Stimulated activated CD4-positive, alpha-beta T cell treated with anti-CD3 and anti-CD28 coated beads, Interleukin-15, amount 100 ng/mL, for 48 hours (primary cell): ENCODE results near the gene LIPM.

Experiments used
- DNase-seq, 2 donors: peaks; one replicate each; pipeline ENCODE4 v3.0.0-alpha.2; 2020; ENCODE audit warnings: low read depth in 2 of 2

Gene LIPM

DNA sequence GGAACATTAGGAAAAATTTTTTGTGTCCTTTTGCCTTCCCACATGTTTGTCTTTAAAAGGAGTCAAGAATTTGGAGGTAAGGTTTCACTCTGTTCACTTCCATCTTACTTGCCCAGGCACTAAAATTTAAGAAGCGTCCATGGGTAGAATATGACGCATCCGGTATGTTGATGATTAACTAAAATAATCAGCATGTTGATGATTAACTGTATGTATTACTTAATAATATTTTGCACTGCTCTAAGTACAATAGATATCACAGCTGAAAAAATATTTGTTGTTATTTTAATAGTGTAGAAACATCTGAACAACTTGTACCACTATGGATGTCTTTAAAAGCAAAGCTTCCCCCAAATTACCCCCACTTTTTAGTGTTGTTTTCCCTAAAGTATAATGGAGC lies 37.6 kb downstream of the LIPM start:
- no peak for DNase-seq

DNA sequence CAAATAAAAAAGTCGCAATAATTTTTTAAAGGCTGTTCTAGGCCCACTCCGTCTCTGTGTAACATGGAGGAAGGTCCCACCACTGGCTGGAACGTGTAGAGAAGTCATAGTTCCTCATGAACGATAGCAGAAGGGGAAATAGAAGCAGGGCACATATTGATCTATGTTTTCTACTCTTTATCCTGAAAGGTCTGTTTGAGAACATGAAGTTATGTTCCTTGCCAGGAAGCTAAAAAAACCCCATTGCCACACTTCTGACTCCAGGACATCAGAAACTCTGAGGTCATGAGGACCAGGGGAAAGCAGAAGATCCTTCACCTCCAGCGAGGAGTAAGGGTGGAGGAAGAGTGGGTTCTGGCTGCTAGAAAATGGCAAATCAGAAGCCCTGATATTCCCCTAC lies 38.4 kb downstream of the LIPM start:
- DNase-seq = no peak

- no peak for DNase-seq
Measured at GRCh38 chr10:88841316-88842111, 39.0 kb downstream of the LIPM start.

DNA sequence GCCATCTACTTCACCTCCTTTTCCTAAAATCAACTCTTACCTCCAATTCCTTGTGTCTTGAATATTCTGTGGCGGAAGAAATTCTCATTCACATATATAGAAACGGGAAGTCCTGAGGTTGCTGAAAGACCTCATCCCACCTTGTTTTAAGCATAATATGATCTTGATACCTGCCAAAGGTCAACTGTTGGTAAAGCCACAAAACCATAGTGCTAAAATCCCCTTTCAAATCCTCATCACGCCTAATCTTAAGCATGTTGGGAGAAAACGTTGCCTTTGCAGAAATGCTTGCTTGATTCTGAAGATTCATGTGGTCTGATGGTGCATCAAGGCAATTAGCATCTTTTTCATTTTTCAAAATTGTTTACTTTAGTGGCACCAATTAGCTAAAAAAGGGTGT lies 40.6 kb downstream of the LIPM start:
- no peak for DNase-seq

GRCh38 chr10:88848499-88848898 lies 46.0 kb downstream of the LIPM start:
- DNase-seq = no peak

DNA sequence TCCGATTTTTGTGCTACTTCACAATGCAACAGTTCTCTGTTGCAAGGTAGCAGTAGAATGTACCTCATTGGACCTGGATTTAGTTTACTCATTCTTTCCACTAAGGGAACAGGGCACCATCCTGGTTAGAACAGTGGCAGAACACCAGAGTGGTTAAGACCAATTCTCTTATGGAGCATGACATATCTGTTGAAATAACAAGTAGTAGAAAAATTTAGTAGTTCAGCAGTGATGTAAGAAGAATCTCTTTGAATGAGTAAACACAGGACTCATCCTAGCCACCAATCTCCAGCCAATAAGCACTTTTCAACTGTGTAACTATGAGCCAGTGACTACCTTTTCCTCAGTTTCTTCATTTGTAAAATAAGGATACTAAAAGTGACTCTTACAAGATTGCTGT lies 46.7 kb downstream of the LIPM start:
- DNase-seq = no peak

DNA sequence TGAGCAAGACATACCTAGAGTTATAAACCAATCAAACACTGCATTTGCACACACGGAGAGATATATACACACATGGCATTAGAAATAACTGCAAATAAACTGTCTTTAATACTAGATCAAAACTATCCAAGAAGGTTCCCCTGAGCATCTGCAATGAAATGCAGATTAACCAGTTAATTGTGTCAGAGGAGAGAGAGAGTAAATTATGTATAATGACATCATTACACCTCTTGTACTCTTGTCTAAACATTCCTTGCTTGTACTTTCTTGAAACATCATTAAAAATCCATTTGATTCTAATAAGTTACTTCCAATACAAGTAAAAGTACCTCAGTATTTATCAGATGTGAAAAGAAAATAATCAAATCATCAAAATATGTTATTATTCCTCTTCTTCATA lies 48.2 kb downstream of the LIPM start:
- no peak for DNase-seq

DNA sequence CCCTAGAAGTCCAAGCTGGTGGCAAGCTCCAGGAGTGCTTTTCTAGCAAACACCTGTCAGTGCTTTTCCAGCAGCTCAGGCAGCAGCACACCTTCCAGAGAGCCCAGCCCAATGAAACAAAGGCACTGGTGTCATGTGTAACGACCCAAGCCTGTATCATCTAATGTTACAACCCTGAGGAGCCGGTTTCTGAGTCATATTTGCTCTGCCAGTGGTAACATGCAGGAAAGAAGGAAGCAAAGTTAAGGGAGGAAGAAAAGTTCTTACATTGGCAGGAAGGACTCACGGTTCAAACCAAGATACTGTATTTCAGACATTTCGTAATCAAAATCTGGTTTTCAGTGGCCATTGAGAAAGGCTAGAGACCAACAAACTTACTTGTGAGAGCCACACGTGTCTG lies 49.2 kb downstream of the LIPM start, which contains the start of gene ANKRD22:
Gene ANKRD22 (minus strand): TSS at position 139 of the 400 bp plus-strand sequence. CDS start 237 bp downstream, outside the sequence.
- no peak for DNase-seq

DNA sequence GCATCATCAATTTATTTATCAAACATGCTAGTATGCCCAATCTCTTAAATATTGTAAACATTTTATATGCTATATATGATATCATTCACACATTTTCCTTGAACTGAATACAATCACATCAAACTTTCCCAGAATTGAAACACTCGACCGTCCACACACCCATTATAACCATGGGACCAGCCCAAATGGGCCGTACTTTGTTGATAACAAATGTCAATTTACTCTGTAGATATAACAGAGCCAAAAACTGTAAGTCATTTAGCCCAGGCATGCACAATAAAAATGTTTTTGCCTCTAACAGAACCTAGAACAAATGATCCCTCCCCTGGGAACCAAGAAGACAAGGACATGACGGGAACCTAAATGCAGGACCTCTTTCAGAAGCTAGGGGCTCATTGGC lies 49.8 kb downstream of the LIPM start:
- no peak for DNase-seq

- no peak for DNase-seq
Measured at GRCh38 chr10:88853155-88853881, 50.8 kb downstream of the LIPM start.

GRCh38 chr10:88854684-88855083 lies 52.2 kb downstream of the LIPM start:
- no peak for DNase-seq

GRCh38 chr10:88857831-88858230 lies 55.3 kb downstream of the LIPM start:
- no peak for DNase-seq

DNA sequence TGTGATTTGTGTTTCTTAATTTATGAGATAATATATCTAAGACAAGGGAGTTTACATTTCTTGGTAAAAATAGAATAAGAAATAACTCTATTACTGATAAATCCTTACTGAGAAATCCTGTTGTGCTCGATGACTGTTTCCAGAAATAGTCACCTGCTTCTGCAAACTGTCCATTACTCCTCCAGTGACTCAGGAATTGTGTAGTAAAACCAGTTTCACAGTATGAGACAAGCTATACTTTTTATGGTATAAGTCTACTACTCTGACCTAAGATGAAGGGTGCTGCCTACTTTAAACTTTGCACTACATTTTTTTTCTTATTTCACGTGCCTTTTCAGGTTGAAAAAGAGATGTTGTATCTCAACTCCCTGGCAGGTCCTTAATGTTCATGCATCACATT lies 56.0 kb downstream of the LIPM start:
- DNase-seq = no peak

DNA sequence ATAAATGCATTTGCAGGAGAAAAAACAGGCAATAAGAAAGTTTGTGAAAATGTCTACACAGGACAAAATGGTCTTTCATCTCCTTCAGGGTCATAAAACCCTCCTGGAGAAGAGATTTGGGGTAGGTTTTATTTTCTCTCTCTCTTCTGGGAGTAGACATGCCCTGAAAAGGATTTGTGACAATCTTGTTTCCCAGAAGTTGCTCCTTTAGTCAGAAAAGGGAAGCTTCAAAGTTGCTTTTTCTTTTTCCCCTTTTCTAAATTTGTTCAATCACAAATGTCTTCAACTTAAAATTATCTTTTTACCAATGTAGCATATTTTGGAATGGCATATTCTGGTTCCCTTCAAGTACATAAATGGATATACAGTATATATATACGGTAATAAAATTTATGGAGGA lies 58.5 kb downstream of the LIPM start:
- no peak for DNase-seq

GRCh38 chr10:88865281-88865876 lies 62.8 kb downstream of the LIPM start:
- DNase-seq = no peak

DNA sequence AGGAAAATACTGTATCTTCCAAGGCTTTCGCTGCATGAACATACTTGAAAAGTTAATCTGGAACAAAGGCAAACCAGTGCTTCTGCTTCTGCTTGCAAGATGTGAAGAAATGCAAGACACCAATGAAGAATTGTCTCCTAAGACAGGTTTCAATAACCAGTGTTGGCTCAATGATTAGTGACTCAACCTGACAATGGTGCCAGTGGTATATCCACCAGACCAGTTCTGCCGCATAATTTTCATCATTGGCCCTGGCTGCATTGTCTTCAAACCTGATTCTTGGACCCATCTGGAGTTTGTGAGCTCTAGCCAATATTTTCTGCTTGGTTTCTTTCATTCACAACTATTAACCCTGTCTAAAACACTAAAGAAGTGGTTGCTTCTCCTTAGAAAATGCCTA lies 63.9 kb downstream of the LIPM start:
- no peak for DNase-seq

GRCh38 chr10:88870089-88870488 lies 67.6 kb downstream of the LIPM start:
- no peak for DNase-seq
